ENCODE results near the gene RNF114. TPM values are rescaled to one million over a fixed set of nuclear protein-coding genes. Genes with fewer than 3 reads are reported as not detected.
A peak's percentile ranks its signal among the peaks of the same experiment; 100 is the strongest.

RNF114 gene
- 100 to 1,000 TPM in 1 of 4 donors, 10 to 100 TPM in 3; 67.0 to 104 (median 82.4) TPM for total RNA-seq
- 10 to 100 TPM; 30.8 to 83.6 (median 79.7) TPM for polyA plus RNA-seq
- long read RNA-seq, donor 1, transcript RNF114-201 (6 exons, 2,503 nt): major isoform, 43 of 54 reads
- long read RNA-seq, donor 1, partial matches to known transcripts: 1 of 54 reads
- long read RNA-seq, donor 1, other reads (novel, unspliced or antisense): 10 of 54 reads
- long read RNA-seq, donor 2, transcript RNF114-204 (5 exons, 624 nt): minor isoform, 5 of 155 reads
- long read RNA-seq, donor 2, transcript RNF114-201 (6 exons, 2,503 nt): major isoform, 125 of 155 reads
- long read RNA-seq, donor 2, partial matches to known transcripts: 3 of 155 reads
- long read RNA-seq, donor 2, other reads (novel, unspliced or antisense): 22 of 155 reads

GRCh38 chr20:49936153-49937026 lies at the start of gene RNF114:
Gene RNF114, plus strand, starts transcription at chr20:49936397. Its CDS starts 16 bp downstream, at chr20:49936413.
- Histone ChIP-seq H3K9me3 (no peaks in the 10 kb centered on the region), H3K36me3 (ENCODE audit: insufficient read depth in 1 of 2, low read depth in 1 of 2) (peaks cover 4 to 31% of the 10 kb centered on the region in 2 donors), H3K4me3 (peak within 1 kb of the TSS; percentile 94), H3K27ac (peak within 1 kb of the TSS; percentile 99), H3K4me1 (peaks cover 47% of the 10 kb centered on the region), H3K27me3 (ENCODE audit: insufficient read depth in 3 of 3, low read length in 2 of 3) (no peaks in the 10 kb centered on the region)
- intact Hi-C loops (cut with DNase I): no loop called here
- 0% methylated on average over 71 to 79 of the region's 79 CpGs for WGBS, 3 donors
- TF ChIP-seq CTCF (IDR thresholded peaks at IDR 0.05): no peak
- ATAC-seq: peak; percentile 91 to 94 (median 92)
- DNase-seq: peak; percentile 94 to 95

GRCh38 chr20:49886571-49887213 lies 49.5 kb upstream of the RNF114 start:
- no peak for ATAC-seq

GRCh38 chr20:49887251-49888211 lies 48.7 kb upstream of the RNF114 start:
- intact Hi-C loops (cut with DNase I): loop anchor here (2.0 to 10.0 kb wide), 3 partner anchors 275 to 553 kb away; no protein-coding TSS in a partner anchor
- H3K27ac ChIP-seq: peak overlapping the region; percentile 52
- peaks cover 4 to 56% of the 10 kb centered on the region in 2 donors for H3K36me3 ChIP-seq (ENCODE audit: insufficient read depth in 1 of 2, low read depth in 1 of 2)
- no peak for TF ChIP-seq CTCF (IDR thresholded peaks at IDR 0.05)
- ATAC-seq (peak in 3 of 4 donors; percentile 5 to 22 (median 14)), DNase-seq (no peak)
- WGBS, 3 donors: 80 to 84% (median 80%) methylated on average over 32 of the region's 32 CpGs
- no peaks in the 10 kb centered on the region for H3K27me3 ChIP-seq (ENCODE audit: insufficient read depth in 3 of 3, low read length in 2 of 3)
- no peaks in the 10 kb centered on the region for H3K9me3 ChIP-seq
- no peak overlapping the region for H3K4me3 ChIP-seq
- peaks cover 5% of the 10 kb centered on the region for H3K4me1 ChIP-seq

More at GRCh38 chr20:49886571-49887213, 49.5 kb upstream of the RNF114 start:
- peak overlapping the region; percentile 52 for H3K27ac ChIP-seq
- no peaks in the 10 kb centered on the region for H3K27me3 ChIP-seq (ENCODE audit: insufficient read depth in 3 of 3, low read length in 2 of 3)
- no peak for TF ChIP-seq CTCF (IDR thresholded peaks at IDR 0.05)
- DNase-seq: no peak
- H3K4me3 ChIP-seq: no peak overlapping the region
- WGBS, 3 donors: 73 to 77% (median 76%) methylated on average over 28 to 30 of the region's 30 CpGs
- peaks cover 4% of the 10 kb centered on the region for H3K4me1 ChIP-seq
- no peaks in the 10 kb centered on the region for H3K9me3 ChIP-seq
- intact Hi-C loops (cut with DNase I): loop anchor here (5.0 to 10.0 kb wide), 2 partner anchors 274 to 552 kb away; no protein-coding TSS in a partner anchor
- peaks cover 4 to 62% of the 10 kb centered on the region in 2 donors for H3K36me3 ChIP-seq (ENCODE audit: insufficient read depth in 1 of 2, low read depth in 1 of 2)

Measured in psoas muscle (tissue), 8 donors.